Measurements from ENCODE around the gene VPS13C. TPM values are rescaled to one million over a fixed set of nuclear protein-coding genes. Genes with fewer than 3 reads are reported as not detected.
A peak's percentile ranks its signal among the peaks of the same experiment; 100 is the strongest.

Gene VPS13C
- total RNA-seq, 1 donor from 2014 or later: 51.6 TPM

DNA sequence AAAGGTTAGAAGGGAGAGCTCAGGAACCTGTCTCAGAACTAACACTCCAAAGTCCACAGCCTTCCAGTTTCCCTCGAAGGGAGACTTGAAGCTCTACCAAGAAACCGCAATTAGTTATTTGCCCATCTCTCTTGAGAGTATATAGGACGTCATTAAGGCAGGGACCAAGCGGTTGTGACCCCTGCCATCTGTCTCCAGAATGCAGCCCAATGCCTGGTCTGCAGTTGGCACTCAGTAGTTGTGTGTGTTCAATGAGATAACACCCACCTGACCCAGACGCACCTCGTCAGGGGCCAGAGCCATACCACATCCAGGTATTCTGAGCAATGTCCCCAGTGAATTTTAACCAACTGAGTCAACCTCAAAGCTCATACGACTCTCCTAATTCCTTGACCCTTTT lies 251.0 kb downstream of the VPS13C start:
- Histone ChIP-seq H3K9me3 (ENCODE audit: low read depth) (no peaks in the 10 kb centered on the region), H3K27ac (no peak overlapping the region), H3K9ac (no peak overlapping the region), H3F3A (ENCODE audit: low read depth) (no peaks in the 10 kb centered on the region), H3K79me2 (ENCODE audit: low read depth) (no peaks in the 10 kb centered on the region), H3K4me3 (no peak overlapping the region), H2AFZ (replicated peaks) (no peak overlapping the region), H3K4me2 (no peak overlapping the region), H4K20me1 (ENCODE audit: low read depth) (no peaks in the 10 kb centered on the region), H3K4me1 (peaks cover 10% of the 10 kb centered on the region), H3K27me3 (no peaks in the 10 kb centered on the region), H3K36me3 (no peaks in the 10 kb centered on the region)
- no peak for DNase-seq (ENCODE audit: low spot score)
- peaks cover 1% of the 10 kb centered on the region for H3K9me3 Mint-ChIP-seq
- H3K4me3 Mint-ChIP-seq: no peak overlapping the region
- no peaks in the 10 kb centered on the region for H3K36me3 Mint-ChIP-seq
- no peak overlapping the region for H3K27ac Mint-ChIP-seq
- TF ChIP-seq EZH2 (IDR thresholded peaks at IDR 0.05) (no peak), CTCF (IDR thresholded peaks at IDR 0.05) (no peak), EZH2phosphoT487 (IDR thresholded peaks at IDR 0.05) (no peak)
- peaks cover 2% of the 10 kb centered on the region for H3K27me3 Mint-ChIP-seq (ENCODE audit: insufficient read depth, low read depth)
- H3K4me1 Mint-ChIP-seq: peaks cover 5% of the 10 kb centered on the region

- Mint-ChIP-seq H3K4me1 (peaks cover 5% of the 10 kb centered on the region), H3K27ac (no peak overlapping the region), H3K4me3 (no peak overlapping the region), H3K27me3 (ENCODE audit: insufficient read depth, low read depth) (peaks cover 2% of the 10 kb centered on the region), H3K36me3 (no peaks in the 10 kb centered on the region), H3K9me3 (peaks cover 1% of the 10 kb centered on the region)
- H3K36me3 ChIP-seq: no peaks in the 10 kb centered on the region
- H3K4me2 ChIP-seq: no peak overlapping the region
- H3K4me3 ChIP-seq: no peak overlapping the region
- H3K9me3 ChIP-seq (ENCODE audit: low read depth): no peaks in the 10 kb centered on the region
- H3K27me3 ChIP-seq: no peaks in the 10 kb centered on the region
- no peak overlapping the region for H3K9ac ChIP-seq
- H3F3A ChIP-seq (ENCODE audit: low read depth): no peaks in the 10 kb centered on the region
- peak; percentile 11 for DNase-seq (ENCODE audit: low spot score)
- H2AFZ ChIP-seq (replicated peaks): no peak overlapping the region
- H3K4me1 ChIP-seq: peaks cover 10% of the 10 kb centered on the region
- no peaks in the 10 kb centered on the region for H3K79me2 ChIP-seq (ENCODE audit: low read depth)
- H3K27ac ChIP-seq: no peak overlapping the region
- H4K20me1 ChIP-seq (ENCODE audit: low read depth): no peaks in the 10 kb centered on the region
- TF ChIP-seq EZH2 (IDR thresholded peaks at IDR 0.05): no peak
Measured at GRCh38 chr15:61807281-61807929, 252.8 kb downstream of the VPS13C start.

Other genes with a start within 250 kb of the VPS13C start
- not detected in 2 replicates for gene C2CD4A, start 6.5 kb upstream of the VPS13C start, total RNA-seq (ENCODE audit: low replicate concordance)
- 0.43 TPM in 1 of 2 replicates, not detected in the other for gene C2CD4B, start 104.8 kb upstream of the VPS13C start, total RNA-seq (ENCODE audit: low replicate concordance)

Data from neural progenitor cell (in vitro differentiated cells).